ENCODE results near the gene PHETA1.

Gene PHETA1

DNA sequence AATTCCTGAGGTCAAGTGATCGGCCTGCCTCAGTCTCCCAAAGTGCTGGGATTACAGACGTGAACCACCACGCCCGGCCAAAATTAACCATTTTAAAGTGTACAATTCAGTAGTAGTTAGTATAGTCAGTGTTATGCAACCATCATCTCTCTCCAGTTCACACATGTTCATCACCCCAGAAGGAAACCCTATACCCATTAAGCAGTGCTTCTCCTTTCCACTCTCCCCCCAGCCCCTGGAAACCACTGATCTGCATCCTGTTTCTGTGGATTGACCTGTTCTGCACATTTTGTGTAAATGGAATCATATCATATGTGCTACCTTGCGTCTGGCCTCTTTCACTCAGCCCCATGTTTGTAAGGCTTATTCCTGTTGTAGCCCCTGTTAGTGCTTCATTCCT is 52.2 kb downstream of the PHETA1 start:
- H3K36me3 Mint-ChIP-seq (ENCODE audit: insufficient read depth): peaks cover 2% of the 10 kb centered on the region
- H3K27ac Mint-ChIP-seq (ENCODE audit: low read depth): no peak overlapping the region
- DNase-seq (ENCODE audit: low spot score in 2 of 2) (no peak), ATAC-seq (replicated peaks; ENCODE audit: extremely low read depth, poor library complexity, severe bottlenecking) (no peak)
- H3K9me3 Mint-ChIP-seq: no peaks in the 10 kb centered on the region
- H3K4me1 Mint-ChIP-seq: peaks cover 6% of the 10 kb centered on the region
- no peak overlapping the region for H3K4me3 Mint-ChIP-seq
- H3K27me3 Mint-ChIP-seq: peaks cover 33% of the 10 kb centered on the region

GRCh38 chr12:111314953-111315539 is 53.8 kb downstream of the PHETA1 start:
- DNase-seq (ENCODE audit: low spot score in 2 of 2) (no peak), ATAC-seq (replicated peaks; ENCODE audit: extremely low read depth, poor library complexity, severe bottlenecking) (no peak)
- Mint-ChIP-seq H3K4me1 (peaks cover 6% of the 10 kb centered on the region), H3K4me3 (no peak overlapping the region), H3K27ac (ENCODE audit: low read depth) (no peak overlapping the region), H3K9me3 (no peaks in the 10 kb centered on the region), H3K36me3 (ENCODE audit: insufficient read depth) (peaks cover 2% of the 10 kb centered on the region), H3K27me3 (peaks cover 33% of the 10 kb centered on the region)

GRCh38 chr12:111313833-111314259 is 55.0 kb downstream of the PHETA1 start:
- ATAC-seq (replicated peaks; ENCODE audit: extremely low read depth, poor library complexity, severe bottlenecking): no peak
- Mint-ChIP-seq H3K27me3 (peaks cover 33% of the 10 kb centered on the region), H3K4me1 (peaks cover 12% of the 10 kb centered on the region), H3K36me3 (ENCODE audit: insufficient read depth) (peaks cover 2% of the 10 kb centered on the region), H3K9me3 (no peaks in the 10 kb centered on the region), H3K4me3 (no peak overlapping the region), H3K27ac (ENCODE audit: low read depth) (no peak overlapping the region)
- peak; percentile 34 to 66 for DNase-seq (ENCODE audit: low spot score in 2 of 2)

DNA sequence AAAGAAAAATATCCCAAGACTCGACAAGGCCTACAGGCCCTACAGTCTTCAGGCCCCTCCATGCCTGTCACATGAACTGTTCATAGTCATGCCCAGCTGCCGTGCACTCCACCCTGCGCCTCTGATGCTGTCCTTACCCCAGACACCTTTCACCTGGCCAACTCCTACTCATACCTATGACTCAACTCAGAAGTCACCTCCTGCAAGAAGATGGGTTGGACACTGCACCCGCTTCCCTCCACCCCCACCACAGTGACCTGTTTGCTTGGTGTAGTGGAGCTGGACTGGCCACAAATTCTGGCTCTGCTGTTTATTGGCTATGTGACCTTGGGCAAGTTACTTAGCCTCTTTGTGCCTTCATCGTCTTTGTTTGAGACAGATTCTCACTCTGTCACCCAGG is 56.2 kb downstream of the PHETA1 start:
- ATAC-seq (replicated peaks; ENCODE audit: extremely low read depth, poor library complexity, severe bottlenecking): no peak
- peaks cover 33% of the 10 kb centered on the region for H3K27me3 Mint-ChIP-seq
- no peaks in the 10 kb centered on the region for H3K9me3 Mint-ChIP-seq
- H3K36me3 Mint-ChIP-seq (ENCODE audit: insufficient read depth): peaks cover 4% of the 10 kb centered on the region
- no peak overlapping the region for H3K27ac Mint-ChIP-seq (ENCODE audit: low read depth)
- peaks cover 12% of the 10 kb centered on the region for H3K4me1 Mint-ChIP-seq
- no peak for DNase-seq (ENCODE audit: low spot score in 2 of 2)
- no peak overlapping the region for H3K4me3 Mint-ChIP-seq

DNA sequence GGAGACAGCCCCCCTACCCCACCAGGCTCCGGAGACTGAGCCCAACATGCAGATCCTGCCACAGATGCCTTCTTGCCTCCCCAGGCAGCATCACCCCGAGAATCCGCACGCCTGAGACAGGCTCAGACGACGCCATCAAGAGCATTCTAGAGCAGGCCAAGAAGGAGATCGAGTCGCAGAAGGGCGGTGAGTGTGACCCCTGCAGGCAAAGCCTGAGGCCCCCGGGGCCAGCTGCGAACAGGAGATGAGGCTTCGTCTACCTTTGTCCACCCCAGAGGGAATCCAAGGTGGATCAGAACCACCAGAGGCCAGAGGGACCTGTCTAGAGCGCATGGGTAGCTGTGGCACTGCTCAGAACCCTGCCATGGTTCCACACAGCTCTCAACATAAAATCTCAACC is 56.9 kb downstream of the PHETA1 start:
- no peak for DNase-seq (ENCODE audit: low spot score in 2 of 2)
- Mint-ChIP-seq H3K9me3 (no peaks in the 10 kb centered on the region), H3K36me3 (ENCODE audit: insufficient read depth) (peaks cover 4% of the 10 kb centered on the region), H3K4me1 (peaks cover 12% of the 10 kb centered on the region), H3K27me3 (peaks cover 26% of the 10 kb centered on the region), H3K27ac (ENCODE audit: low read depth) (no peak overlapping the region), H3K4me3 (no peak overlapping the region)
- no peak for ATAC-seq (replicated peaks; ENCODE audit: extremely low read depth, poor library complexity, severe bottlenecking)

- H3K4me3 Mint-ChIP-seq: no peak overlapping the region
- H3K4me1 Mint-ChIP-seq: peaks cover 12% of the 10 kb centered on the region
- no peaks in the 10 kb centered on the region for H3K9me3 Mint-ChIP-seq
- ATAC-seq (replicated peaks; ENCODE audit: extremely low read depth, poor library complexity, severe bottlenecking) (no peak), DNase-seq (ENCODE audit: low spot score in 2 of 2) (no peak)
- H3K27me3 Mint-ChIP-seq: peaks cover 17% of the 10 kb centered on the region
- H3K36me3 Mint-ChIP-seq (ENCODE audit: insufficient read depth): peaks cover 4% of the 10 kb centered on the region
- no peak overlapping the region for H3K27ac Mint-ChIP-seq (ENCODE audit: low read depth)
Measured at GRCh38 chr12:111311011-111311410, 57.9 kb downstream of the PHETA1 start.
